Ovary (tissue), 9 donors: ENCODE data around the gene IRF8. TPM values are rescaled to one million over a fixed set of nuclear protein-coding genes. Genes with fewer than 3 reads are reported as not detected.

ENCODE experiments used
- DNase-seq, 5 donors: peaks; one replicate each; pipeline ENCODE4 v3.0.0-alpha.2; 2019 to 2020
- H3K27ac ChIP-seq, 2 donors: fragments of 200-600 bp; one replicate each; pipeline versions ENCODE4 v1.5.1 to v1.8.0; 2019 to 2022
- H3K27me3 ChIP-seq: fragments of 200-600 bp; one replicate; pipeline ENCODE4 v1.8.0; 2022
- H3K36me3 ChIP-seq: fragments of 200-600 bp; sonication (generic); one replicate; pipeline ENCODE4 v1.5.1; 2019
- H3K4me1 ChIP-seq: one replicate; pipeline ENCODE4 v1.8.1; 2013; ENCODE audit warnings: mild to moderate bottlenecking, moderate library complexity; ENCODE audit not compliant: insufficient read depth
- H3K4me3 ChIP-seq: fragments of 200-600 bp; sonication (generic); one replicate; pipeline ENCODE4 v1.5.1; 2017
- H3K9me3 ChIP-seq, 2 donors: fragments of 200-600 bp in 1 of 2; sonication (generic) in 1 of 2; one replicate each; pipeline versions ENCODE4 v1.5.1 to v1.8.1; 2013 to 2019; ENCODE audit warnings: mild to moderate bottlenecking in 1 of 2, moderate library complexity in 1 of 2
- CTCF ChIP-seq, 3 donors: fragments of 450-650 bp in 2 of 3; fragments of 200-600 bp in 1 of 3; IDR thresholded peaks; one replicate each; pipeline versions ENCODE4 v1.5.1 to v1.8.0; 2016 to 2022; ENCODE audit warnings: antibody characterized with exemption in 3 of 3, mild to moderate bottlenecking in 1 of 3
- EP300 ChIP-seq: sonication (generic); formaldehyde crosslinking; IDR thresholded peaks from one replicate; pipeline ENCODE4 v1.6.1; 2017; ENCODE audit warnings: antibody characterized with exemption
- POLR2A ChIP-seq: fragments of 450-650 bp; IDR thresholded peaks from one replicate; pipeline ENCODE4 v1.6.1; 2017; ENCODE audit warnings: antibody characterized with exemption, mild to moderate bottlenecking, moderate library complexity
- WGBS, 3 donors: extraction: QIAGEN DNeasy Blood & Tissue Kit in 1 of 3; methylation state at CpG; one replicate each; pipeline versions ENCODE4 v1.1.5 to v1.1.7; 2013 to 2017; 5-methylcytosine and 5-hydroxymethylcytosine counted together
- intact Hi-C, 4 donors: fragments of 100-400 bp; cut with DNase I; formaldehyde crosslinking; loops; one replicate each; pipeline versions ENCODE4 v1.11.0 to v1.15.1; 2022 to 2023
- polyA plus RNA-seq, 2 donors: library from polyadenylated mRNA; stranded (reverse); fragments of 200-250 nt in 1 of 2; fragments of 350-450 nt in 1 of 2; fragmentation: Illumina TruSeq in 1 of 2; extraction: RNeasy Lipid Tissue Mini Kit (QIAGEN cat#74804) in 1 of 2; gene quantifications; one replicate each; pipeline ENCODE4 v1.2.3, GENCODE V29; 2013 to 2014
- total RNA-seq, 7 donors: library from RNA; depleted of rRNA in 2 of 7; stranded (reverse); fragments of >200 nt in 2 of 7; fragmentation: NEBNext Ultra II Directional in 3 of 7; extraction: Animal tissue kit (Norgen Biotek cat#: 25700) in 3 of 7; gene quantifications; one replicate each; pipeline versions ENCODE4 v1.1.0 to v1.2.4, GENCODE V29; 2016 to 2023
- donor health status: DM: no; HTN: no; CAD: no; lungs with moderate emphysema.
- donor health status: DM: no; HTN: no; CAD: no.
- donor health status: Bipolar disorder and iron deficiency.
- donor health status: DM: yes; HTN: yes; CAD: no.
- donor health status: DM: no; HTN: no; CAD: no.
- donor health status: DM: yes; HTN: yes; CAD: no.

IRF8 gene
- total and polyA plus RNA-seq, 9 donors = 1.8 to 24.1 (median 3.6) TPM

GRCh38 chr16:85968041-85968920 is 69.3 kb downstream of the IRF8 start:
- WGBS, 3 donors = 67 to 72% (median 69%) methylated on average over 14 of the region's 14 CpGs
- peaks cover 8% of the 10 kb centered on the region for H3K4me1 ChIP-seq
- no peak for DNase-seq
- no peak for TF ChIP-seq EP300
- TF ChIP-seq CTCF (IDR thresholded peaks at IDR 0.05) = no peak
- no peak for TF ChIP-seq POLR2A
- no peaks in the 10 kb centered on the region for H3K36me3 ChIP-seq
- H3K9me3 ChIP-seq = no peaks in the 10 kb centered on the region
- no peaks in the 10 kb centered on the region for H3K27me3 ChIP-seq
- no peak overlapping the region for H3K4me3 ChIP-seq
- intact Hi-C loops = no loop called here
- H3K27ac ChIP-seq = no peak overlapping the region

GRCh38 chr16:85969159-85969558 is 70.2 kb downstream of the IRF8 start:
- peaks cover 8% of the 10 kb centered on the region for H3K4me1 ChIP-seq
- no peaks in the 10 kb centered on the region for H3K9me3 ChIP-seq
- TF ChIP-seq EP300 (no peak), CTCF (IDR thresholded peaks at IDR 0.05) (no peak), POLR2A (no peak)
- H3K4me3 ChIP-seq = no peak overlapping the region
- intact Hi-C loops = no loop called here
- 0 to 3% (median 0%) methylated on average over 2 of the region's 2 CpGs for WGBS, 3 donors
- no peaks in the 10 kb centered on the region for H3K27me3 ChIP-seq
- H3K36me3 ChIP-seq = no peaks in the 10 kb centered on the region
- DNase-seq = no peak
- H3K27ac ChIP-seq = no peak overlapping the region

- 6 to 17% (median 11%) methylated on average over 9 of the region's 9 CpGs for WGBS, 3 donors
Observed at GRCh38 chr16:85969591-85969990, 70.6 kb downstream of the IRF8 start.

More at GRCh38 chr16:85969591-85969990, 70.6 kb downstream of the IRF8 start:
- TF ChIP-seq CTCF (IDR thresholded peaks at IDR 0.05) (no peak), POLR2A (no peak), EP300 (no peak)
- intact Hi-C loops = no loop called here
- Histone ChIP-seq H3K27ac (peak overlapping the region in 1 of 2 donors; percentile 32), H3K4me1 (peaks cover 8% of the 10 kb centered on the region), H3K4me3 (no peak overlapping the region), H3K9me3 (no peaks in the 10 kb centered on the region), H3K27me3 (no peaks in the 10 kb centered on the region), H3K36me3 (no peaks in the 10 kb centered on the region)
- no peak for DNase-seq
